Immature natural killer cell (primary cell): Measurements from ENCODE around the gene DAPK3. TPM values are rescaled to one million over a fixed set of nuclear protein-coding genes. Genes with fewer than 3 reads are reported as not detected.
"Not testable (repeated sequence)": the region's sequence is repeated elsewhere in the genome, so short reads cannot be mapped to it uniquely, and the experiment has no call there.

Source experiments
- DNase-seq, 3 donors: peaks; one replicate each; pipeline ENCODE4 v3.0.0; 2022; ENCODE audit warnings: mixed read lengths in 1 of 3
- H3K27ac Mint-ChIP-seq, 6 donors: one replicate each; pipeline ENCODE4 v1.8.0; 2020; ENCODE audit warnings: mixed read lengths in 6 of 6, mild to moderate bottlenecking in 5 of 6, inconsistent platforms in 4 of 6, moderate library complexity in 3 of 6
- H3K27me3 Mint-ChIP-seq, 3 donors: one replicate each; pipeline ENCODE4 v1.8.0; 2020 to 2021; ENCODE audit warnings: low read depth in 3 of 3, mild to moderate bottlenecking in 3 of 3, mixed read lengths in 3 of 3, moderate library complexity in 3 of 3, inconsistent platforms in 1 of 3
- H3K36me3 Mint-ChIP-seq, 3 donors: one replicate each; pipeline ENCODE4 v1.8.0; 2020; ENCODE audit warnings: mixed read lengths in 3 of 3, inconsistent platforms in 2 of 3, mild to moderate bottlenecking in 2 of 3
- H3K4me1 Mint-ChIP-seq, 2 donors: one replicate each; pipeline ENCODE4 v1.8.0; 2020; ENCODE audit warnings: inconsistent platforms in 2 of 2, mild to moderate bottlenecking in 2 of 2, mixed read lengths in 2 of 2, moderate library complexity in 1 of 2
- H3K4me3 Mint-ChIP-seq, 5 donors: one replicate each; pipeline ENCODE4 v1.8.0; 2020; ENCODE audit warnings: mild to moderate bottlenecking in 5 of 5, mixed read lengths in 5 of 5, inconsistent platforms in 3 of 5, moderate library complexity in 3 of 5
- H3K9me3 Mint-ChIP-seq, 6 donors: one replicate each; pipeline ENCODE4 v1.8.0; 2020; ENCODE audit warnings: mild to moderate bottlenecking in 6 of 6, mixed read lengths in 6 of 6, inconsistent platforms in 4 of 6, moderate library complexity in 3 of 6
- polyA plus RNA-seq, 3 donors: library from polyadenylated mRNA; unstranded; fragments of 300-500 nt; fragmentation: Illumina TruSeq; gene quantifications; one replicate each; pipeline ENCODE4 v1.2.3, GENCODE V29; 2021

Gene DAPK3
- polyA plus RNA-seq, 3 donors from 2014 or later: 28.3 to 45.3 (median 29.6) TPM

DNA sequence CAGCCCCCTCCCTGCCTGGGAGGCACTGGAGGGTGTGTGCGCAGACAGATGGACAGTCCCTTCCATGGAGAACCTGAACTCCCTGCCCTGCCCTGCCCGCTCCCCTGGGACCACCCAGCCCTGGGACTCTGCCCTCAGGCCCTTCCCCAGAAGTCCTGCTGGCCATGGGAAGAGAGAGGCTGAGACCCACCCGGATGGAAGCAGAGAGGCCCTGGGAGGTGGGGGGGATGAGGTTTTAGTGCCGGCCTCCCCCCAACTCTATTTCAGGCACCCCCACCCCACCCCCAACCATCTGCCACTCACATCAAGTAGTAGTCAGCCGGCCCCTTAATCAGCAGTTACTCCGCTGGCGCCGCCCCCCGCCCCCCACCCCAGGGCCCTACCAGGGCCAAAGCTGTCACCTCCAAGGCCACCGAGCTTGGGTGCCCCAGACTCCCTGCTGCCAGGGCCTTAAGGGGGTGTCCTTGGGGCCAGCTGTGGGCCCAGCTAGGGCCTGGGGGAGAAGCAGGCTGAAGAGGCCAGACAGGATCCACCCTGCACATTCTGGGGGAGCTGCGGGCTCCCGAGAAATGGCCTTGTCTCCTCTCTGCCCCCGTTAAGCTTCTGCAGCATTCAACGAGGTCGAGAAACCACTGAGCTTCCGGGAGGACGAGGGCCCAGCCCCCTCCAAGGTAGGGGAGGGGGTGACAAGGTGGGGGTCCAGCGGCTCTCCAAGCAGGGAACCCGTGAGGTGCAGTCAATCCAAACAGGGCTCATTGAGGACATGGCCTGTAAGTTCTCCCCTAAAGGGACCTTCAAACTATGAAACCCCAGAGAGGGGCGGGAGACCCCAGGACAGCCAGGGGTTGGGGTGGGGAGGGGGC, 20.7 kb downstream of the DAPK3 start:
- Mint-ChIP-seq H3K4me1 (peaks cover 7 to 22% of the 10 kb centered on the region in 2 donors), H3K9me3 (no peaks in the 10 kb centered on the region), H3K36me3 (no peaks in the 10 kb centered on the region), H3K27me3 (peaks cover 0 to 2% (median 0%) of the 10 kb centered on the region in 3 donors), H3K4me3 (peak overlapping the region; percentile 65 to 83 (median 72)), H3K27ac (peak overlapping the region; percentile 36 to 94 (median 66))
- peak in 2 of 3 donors; percentile 9 to 16 for DNase-seq

DNA sequence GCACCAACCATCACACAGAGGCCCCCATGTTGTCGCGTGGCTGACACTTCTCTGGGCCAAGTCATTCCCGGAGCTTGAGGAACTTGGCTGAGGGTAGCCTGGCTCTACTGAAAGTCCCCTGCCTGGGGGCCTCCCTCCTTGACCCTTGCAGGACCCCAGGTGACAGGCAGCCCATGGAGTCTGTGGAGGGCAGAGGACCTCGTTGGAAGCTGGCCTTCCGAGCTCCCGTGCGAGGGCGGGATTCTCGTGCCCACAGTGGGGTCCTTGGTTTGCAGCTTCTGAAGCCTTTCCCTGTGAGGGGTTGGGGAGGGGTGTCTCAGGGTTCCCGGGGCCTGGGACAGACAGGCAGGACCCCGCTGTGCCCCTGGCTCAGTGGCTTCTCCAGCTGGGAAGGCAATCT, 21.6 kb downstream of the DAPK3 start:
- DNase-seq: no peak
- peaks cover 0 to 2% (median 0%) of the 10 kb centered on the region in 3 donors for H3K27me3 Mint-ChIP-seq
- no peaks in the 10 kb centered on the region for H3K36me3 Mint-ChIP-seq
- H3K4me1 Mint-ChIP-seq: peaks cover 7 to 23% of the 10 kb centered on the region in 2 donors
- H3K9me3 Mint-ChIP-seq: no peaks in the 10 kb centered on the region
- H3K4me3 Mint-ChIP-seq: peak overlapping the region in 2 of 5 donors; percentile 69 to 72
- no peak overlapping the region for H3K27ac Mint-ChIP-seq

DNA sequence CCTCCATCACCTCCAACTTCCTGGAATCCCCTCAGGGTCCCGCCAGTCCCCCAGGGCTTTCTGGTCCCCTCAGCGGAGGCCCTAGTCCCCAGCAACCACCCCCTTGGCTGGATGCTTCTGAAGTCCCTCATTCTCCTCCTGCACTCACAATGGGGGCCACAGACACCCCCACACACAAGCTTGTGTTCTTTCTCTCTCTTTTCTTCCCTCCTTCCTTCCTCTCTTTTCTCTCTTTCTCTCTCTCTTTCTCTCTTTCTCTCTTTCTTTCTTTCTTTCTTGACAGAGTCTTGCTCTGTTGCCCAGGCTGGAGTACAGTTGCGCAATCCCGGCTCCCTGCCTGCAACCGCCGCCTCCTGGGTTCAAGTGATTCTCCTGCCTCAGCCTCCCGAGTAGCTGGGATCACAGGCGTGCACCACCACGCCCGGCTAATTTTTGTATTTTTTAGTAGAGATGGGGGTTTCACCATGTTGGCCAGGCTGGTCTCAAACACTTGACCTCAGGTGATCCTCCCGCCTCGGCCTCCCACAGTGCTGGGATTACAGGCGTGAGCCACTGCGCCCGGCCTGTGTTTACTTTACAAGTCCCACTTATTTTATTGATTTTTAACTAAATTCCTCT, 23.5 kb downstream of the DAPK3 start:
- H3K4me3 Mint-ChIP-seq, H3K9me3 Mint-ChIP-seq, DNase-seq, H3K36me3 Mint-ChIP-seq, H3K27ac Mint-ChIP-seq, H3K27me3 Mint-ChIP-seq: not testable (repeated sequence)
- peaks cover 7 to 25% of the 10 kb centered on the region in 2 donors for H3K4me1 Mint-ChIP-seq

DNA sequence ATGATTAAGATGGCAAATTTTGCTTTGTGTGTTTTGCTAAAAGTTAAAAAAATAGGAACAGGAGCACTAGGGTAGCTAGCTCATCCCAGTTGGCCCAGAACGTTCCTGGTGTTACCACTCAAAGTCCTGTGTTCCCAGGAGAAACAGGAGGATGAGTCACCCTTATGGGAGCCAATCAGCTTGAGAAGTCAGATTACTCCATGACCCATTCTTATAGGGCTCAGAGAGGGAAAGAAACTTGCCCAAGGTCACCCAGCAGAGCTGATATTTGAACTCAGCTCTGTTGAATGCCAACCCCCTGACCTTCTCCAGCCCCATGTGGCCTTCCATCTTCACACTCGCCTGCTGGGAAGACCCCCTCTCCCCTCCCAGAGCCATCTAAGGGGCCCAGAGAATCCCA, 25.1 kb downstream of the DAPK3 start:
- H3K36me3 Mint-ChIP-seq: no peaks in the 10 kb centered on the region
- H3K4me3 Mint-ChIP-seq: no peak overlapping the region
- no peaks in the 10 kb centered on the region for H3K27me3 Mint-ChIP-seq
- no peak overlapping the region for H3K27ac Mint-ChIP-seq
- no peaks in the 10 kb centered on the region for H3K9me3 Mint-ChIP-seq
- DNase-seq: no peak
- peaks cover 2 to 15% of the 10 kb centered on the region in 2 donors for H3K4me1 Mint-ChIP-seq

DNA sequence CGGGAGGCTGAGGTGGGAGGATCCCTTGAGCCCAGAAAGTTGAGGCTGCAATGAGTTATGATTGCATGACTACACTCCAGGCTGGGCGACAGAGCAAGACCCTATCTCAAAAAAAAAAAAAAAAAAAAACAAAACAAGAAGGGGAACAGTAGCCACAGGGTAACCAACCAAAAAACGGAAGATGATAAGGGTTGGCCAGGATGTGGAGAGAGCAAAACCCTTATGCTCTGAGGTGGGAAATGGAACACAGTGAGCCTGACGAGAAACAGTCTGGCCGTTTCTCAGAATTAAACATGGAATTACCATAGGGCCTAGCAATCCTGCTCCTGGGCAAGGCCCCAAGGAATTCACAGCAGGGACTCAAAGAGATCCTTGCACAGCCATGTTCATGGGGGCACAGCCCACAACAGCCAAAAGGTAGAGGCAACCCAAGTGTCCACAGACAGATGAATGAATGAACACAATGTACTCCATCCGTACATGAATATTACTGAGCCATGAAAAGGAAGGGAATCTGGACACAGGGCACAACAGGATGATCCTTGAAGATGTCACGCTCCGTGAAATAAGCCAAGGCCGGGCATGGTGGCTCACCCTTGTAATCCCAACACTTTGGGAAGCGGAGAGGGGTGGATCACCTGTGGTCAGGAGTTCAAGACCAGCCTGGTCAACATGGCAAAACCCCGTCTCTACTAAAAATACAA, 26.7 kb downstream of the DAPK3 start:
- Mint-ChIP-seq H3K36me3 (no peaks in the 10 kb centered on the region), H3K4me3 (peak overlapping the region in 1 of 5 donors; percentile 18), H3K27me3 (no peaks in the 10 kb centered on the region), H3K27ac (no peak overlapping the region), H3K4me1 (peaks cover 0 to 10% of the 10 kb centered on the region in 2 donors), H3K9me3 (no peaks in the 10 kb centered on the region)
- DNase-seq: no peak

DNA sequence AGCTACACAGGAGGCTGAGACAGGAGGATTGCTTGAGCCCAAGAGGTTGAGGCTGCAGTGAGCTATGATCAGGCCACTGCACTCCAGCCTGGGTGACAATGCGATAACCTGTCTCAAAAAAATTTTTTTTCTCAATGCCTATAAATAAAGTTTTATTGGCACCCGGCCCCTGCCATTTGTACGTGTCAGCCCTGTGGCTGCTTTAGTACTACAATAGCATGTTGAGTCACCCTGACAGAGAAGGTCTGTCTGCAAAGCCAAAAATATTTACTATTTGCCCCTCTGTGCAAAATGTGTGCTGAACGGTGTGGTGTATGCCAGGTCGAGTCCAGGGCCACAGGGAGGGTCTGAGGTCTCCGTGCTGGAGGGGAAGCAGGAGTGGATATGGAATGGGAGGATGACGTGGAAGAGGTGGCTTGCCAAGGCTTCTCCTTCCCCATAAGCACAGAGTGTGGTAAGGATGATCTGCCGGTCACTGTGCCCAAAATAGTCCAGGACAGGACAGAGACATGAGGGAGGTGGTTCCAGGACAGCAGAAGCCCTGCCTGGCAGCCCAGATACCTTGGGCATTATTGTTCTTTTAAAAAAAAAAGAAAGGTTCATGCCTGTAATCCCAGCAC, 28.0 kb downstream of the DAPK3 start:
- no peak overlapping the region for H3K27ac Mint-ChIP-seq
- no peak overlapping the region for H3K4me3 Mint-ChIP-seq
- DNase-seq: no peak
- peaks cover 0 to 6% of the 10 kb centered on the region in 2 donors for H3K4me1 Mint-ChIP-seq
- no peaks in the 10 kb centered on the region for H3K36me3 Mint-ChIP-seq
- no peaks in the 10 kb centered on the region for H3K27me3 Mint-ChIP-seq
- H3K9me3 Mint-ChIP-seq: no peaks in the 10 kb centered on the region

DNA sequence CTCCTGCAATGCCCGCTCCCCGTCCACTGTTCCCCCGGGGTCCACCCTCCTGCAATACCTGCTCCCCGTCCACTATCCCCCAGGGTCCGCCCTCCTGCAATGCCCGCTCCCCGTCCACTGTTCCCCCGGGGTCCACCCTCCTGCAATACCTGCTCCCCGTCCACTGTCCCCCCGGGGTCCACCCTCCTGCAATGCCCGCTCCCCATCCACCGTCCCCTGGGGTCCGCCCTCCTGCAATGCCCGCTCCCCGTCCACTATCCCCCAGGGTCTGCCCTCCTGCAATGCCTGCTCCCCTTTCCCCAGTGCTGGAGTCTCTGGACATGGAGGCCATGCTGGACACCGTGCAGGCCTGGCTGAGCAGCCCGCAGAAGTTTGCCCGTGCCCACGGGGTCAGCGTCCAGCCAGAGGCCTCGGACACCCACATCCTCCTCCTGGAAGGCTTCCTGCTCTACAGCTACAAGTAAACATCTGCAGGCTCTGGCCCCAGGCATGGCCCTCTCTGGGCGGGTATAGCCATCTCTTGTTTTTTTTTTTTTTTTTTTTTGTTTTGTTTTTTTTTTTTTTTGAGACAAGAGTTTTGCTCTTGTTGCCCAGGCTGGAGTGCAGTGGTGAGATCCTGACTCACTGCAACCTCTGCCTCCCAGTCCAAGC, 32.5 kb downstream of the DAPK3 start:
- H3K9me3 Mint-ChIP-seq, H3K36me3 Mint-ChIP-seq, H3K27me3 Mint-ChIP-seq, H3K27ac Mint-ChIP-seq, H3K4me3 Mint-ChIP-seq, DNase-seq, H3K4me1 Mint-ChIP-seq: not testable (repeated sequence)

DNA sequence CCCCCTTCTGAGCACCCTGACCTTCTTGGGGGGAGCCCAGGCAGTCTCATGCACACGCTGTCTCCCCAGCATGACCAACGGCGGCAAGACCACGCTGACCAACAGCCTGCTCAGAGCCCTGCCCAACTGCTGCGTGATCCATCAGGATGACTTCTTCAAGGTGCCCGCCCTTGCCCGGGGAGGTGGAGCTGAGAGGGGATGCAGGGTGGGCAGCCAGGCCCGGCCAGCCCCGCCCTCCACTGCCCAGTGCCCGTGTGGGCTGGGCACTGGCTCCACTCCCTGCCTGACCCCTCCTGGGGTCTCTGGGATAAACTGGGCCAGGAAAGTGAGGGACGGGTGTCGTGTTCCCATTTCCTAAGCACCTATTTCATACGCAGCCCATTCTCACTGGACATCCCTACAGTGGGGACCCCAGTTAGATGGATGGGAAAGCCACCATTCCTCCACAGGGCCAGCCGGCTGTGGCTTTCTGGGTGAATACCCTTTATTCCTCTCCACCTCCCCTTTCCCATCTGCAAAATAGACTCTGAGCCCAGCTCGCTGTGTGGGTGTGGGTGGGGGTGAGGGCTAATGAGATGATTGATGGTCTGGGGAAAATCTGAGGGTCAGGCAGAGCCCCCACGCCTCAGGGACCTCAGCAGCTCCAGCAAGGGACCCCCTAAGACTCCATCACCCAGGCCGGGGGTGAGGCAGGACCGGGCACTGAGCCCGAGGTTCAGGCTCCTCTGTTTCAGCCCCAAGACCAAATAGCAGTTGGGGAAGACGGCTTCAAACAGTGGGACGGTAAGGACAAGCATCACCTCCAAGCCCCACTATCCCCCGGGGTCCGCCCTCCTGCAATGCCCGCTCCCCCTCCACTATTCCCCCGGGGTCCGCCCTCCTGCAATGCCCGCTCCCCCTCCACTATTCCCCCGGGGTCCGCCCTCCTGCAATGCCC, 34.1 kb downstream of the DAPK3 start:
- Mint-ChIP-seq H3K9me3 (no peaks in the 10 kb centered on the region), H3K27me3 (peaks cover 2 to 3% (median 2%) of the 10 kb centered on the region in 3 donors), H3K4me1 (no peaks in the 10 kb centered on the region), H3K36me3 (no peaks in the 10 kb centered on the region), H3K4me3 (no peak overlapping the region), H3K27ac (no peak overlapping the region)
- no peak for DNase-seq

DNA sequence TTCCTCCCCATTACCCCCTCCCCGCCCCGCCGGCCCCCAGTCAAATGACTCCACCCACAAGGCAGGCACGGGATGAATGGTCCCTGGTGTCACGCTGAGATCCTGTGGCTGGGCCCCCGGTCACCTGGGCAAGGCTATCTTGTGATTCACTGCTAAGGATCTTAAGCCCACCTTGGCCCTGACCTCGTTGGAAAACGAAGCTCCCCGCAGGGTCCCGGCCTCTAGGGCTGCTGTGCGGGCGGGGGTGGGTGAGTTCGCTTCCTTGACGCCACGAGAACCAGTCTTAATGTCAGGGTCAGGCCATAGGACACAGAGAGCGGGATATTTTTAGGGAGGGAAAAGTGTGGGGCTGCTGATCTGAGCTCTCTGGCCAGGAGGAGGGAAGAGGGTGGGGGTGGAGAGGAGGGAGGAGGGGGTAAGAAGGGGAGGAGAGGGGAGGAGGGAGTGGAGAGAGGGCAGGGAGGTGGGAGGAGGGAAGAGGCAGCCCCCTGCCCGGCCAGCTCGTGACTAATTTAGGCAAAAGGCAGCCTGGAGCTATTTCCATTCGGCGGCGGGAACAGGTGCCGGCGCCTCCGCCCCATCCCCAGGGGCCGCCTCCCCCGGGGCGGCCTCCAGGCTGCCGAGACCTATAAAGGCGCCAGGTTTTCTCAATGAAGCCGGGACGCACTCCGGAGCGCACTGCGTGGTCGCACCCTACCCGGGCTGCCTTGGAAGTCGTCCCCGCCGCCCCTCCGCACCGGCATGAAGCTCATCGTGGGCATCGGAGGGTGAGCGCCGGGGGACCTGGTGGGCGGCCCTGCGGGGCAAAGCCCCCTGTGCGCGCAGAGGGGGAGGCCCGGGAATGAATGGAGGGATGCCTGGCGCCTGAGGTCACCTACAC, 37.7 kb downstream of the DAPK3 start, which contains the start of gene NMRK2:
TSS of gene NMRK2 (plus strand) at position 139 of the 880 bp plus-strand sequence. CDS start at position 742, 603 bp downstream.
- Mint-ChIP-seq H3K4me3 (no peak within 1 kb of the TSS), H3K4me1 (no peaks in the 10 kb centered on the region), H3K27ac (no peak within 1 kb of the TSS), H3K27me3 (peaks cover 2 to 6% (median 2%) of the 10 kb centered on the region in 3 donors), H3K36me3 (no peaks in the 10 kb centered on the region), H3K9me3 (no peaks in the 10 kb centered on the region)
- DNase-seq: no peak

DNA sequence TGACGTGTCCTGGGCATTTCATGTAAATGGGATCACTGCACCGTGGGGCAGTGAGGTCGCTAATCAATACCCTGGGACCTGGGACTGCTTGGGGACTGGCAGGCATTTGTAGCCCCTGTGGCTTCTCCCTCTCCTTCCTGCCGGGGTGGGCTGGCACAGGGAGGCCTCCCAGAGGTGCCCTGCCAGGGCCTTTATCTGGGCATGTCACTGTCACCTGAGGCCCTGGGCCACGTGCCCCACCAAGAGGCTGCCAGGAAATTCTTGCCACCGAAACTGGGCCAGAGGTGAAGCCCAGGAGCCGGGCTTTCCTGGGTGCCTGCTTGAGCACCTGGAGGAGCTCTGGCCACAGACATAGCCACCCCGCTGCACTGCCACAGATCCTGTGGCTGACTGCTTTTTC, 39.9 kb downstream of the DAPK3 start:
- no peak for DNase-seq
- H3K4me3 Mint-ChIP-seq: no peak overlapping the region
- H3K27me3 Mint-ChIP-seq: peaks cover 2 to 8% (median 2%) of the 10 kb centered on the region in 3 donors
- no peaks in the 10 kb centered on the region for H3K36me3 Mint-ChIP-seq
- no peak overlapping the region for H3K27ac Mint-ChIP-seq
- H3K4me1 Mint-ChIP-seq: no peaks in the 10 kb centered on the region
- H3K9me3 Mint-ChIP-seq: no peaks in the 10 kb centered on the region

DNA sequence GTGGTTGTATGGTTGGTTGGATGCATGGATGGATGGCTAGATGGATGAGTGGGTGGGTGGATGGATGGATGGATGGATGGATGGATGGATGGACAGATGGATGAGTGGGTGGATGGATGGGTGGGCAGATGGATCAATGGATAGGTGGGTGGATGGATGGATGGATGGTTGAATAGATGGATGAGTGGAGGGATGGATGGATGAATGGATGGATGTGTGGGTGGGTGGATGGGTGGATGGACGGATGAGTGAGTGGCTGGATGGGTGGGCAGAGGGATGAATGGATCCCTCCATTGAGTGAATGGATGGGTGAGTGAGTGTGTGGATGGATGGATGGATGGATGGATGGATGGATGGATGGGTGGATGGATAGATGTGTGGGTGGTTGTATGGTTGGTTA, 47.0 kb downstream of the DAPK3 start:
- H3K36me3 Mint-ChIP-seq: peaks cover 0 to 9% (median 0%) of the 10 kb centered on the region in 3 donors
- H3K4me1 Mint-ChIP-seq: no peaks in the 10 kb centered on the region

More for the DNA sequence above, 47.0 kb downstream of the DAPK3 start:
- H3K27me3 Mint-ChIP-seq: peaks cover 0 to 5% (median 0%) of the 10 kb centered on the region in 3 donors
- no peak overlapping the region for H3K27ac Mint-ChIP-seq
- H3K9me3 Mint-ChIP-seq: peaks cover 0 to 7% (median 3%) of the 10 kb centered on the region in 6 donors
- no peak for DNase-seq
- no peak overlapping the region for H3K4me3 Mint-ChIP-seq
